Brain microvascular endothelial cell (primary cell): Measurements from ENCODE around the gene ADGRB3.

Experiments used
- DNase-seq: peaks from one replicate; pipeline ENCODE4 v3.0.0-alpha.2; 2020
- H3K27ac ChIP-seq: fragments of 250-450 bp; sonication (Bioruptor Pico); 2 replicates; pipeline ENCODE4 v1.5.1; 2020; ENCODE audit warnings: mild to moderate bottlenecking, moderate library complexity
- H3K27me3 ChIP-seq: fragments of 250-450 bp; sonication (Bioruptor Pico); replicated peaks from 2 replicates; pipeline ENCODE4 v1.5.1; 2020; ENCODE audit warnings: mild to moderate bottlenecking
- H3K36me3 ChIP-seq: fragments of 250-450 bp; sonication (Bioruptor Pico); replicated peaks from 2 replicates; pipeline ENCODE4 v1.5.1; 2020; ENCODE audit warnings: mild to moderate bottlenecking
- H3K4me3 ChIP-seq: 2 replicates; pipeline ENCODE4 v1.5.1; 2011; ENCODE audit warnings: low read depth, mild to moderate bottlenecking, control low read depth, low read length, moderate library complexity
- in situ Hi-C: cut with HindIII; loops from 2 replicates; pipeline ENCODE4 v1.10.0; 2017; ENCODE audit warnings: low sequenced_read_pairs, low pct_ligation_motif_present
- TF ChIP-seq, protein P1 (sequence below): IDR thresholded peaks from 2 replicates; pipeline ENCODE4 v1.5.1; 2011; ENCODE audit warnings: low read depth, mild to moderate bottlenecking, moderate library complexity, low read length, control low read depth, inconsistent platforms; ENCODE audit errors: missing control alignments

Gene ADGRB3

DNA sequence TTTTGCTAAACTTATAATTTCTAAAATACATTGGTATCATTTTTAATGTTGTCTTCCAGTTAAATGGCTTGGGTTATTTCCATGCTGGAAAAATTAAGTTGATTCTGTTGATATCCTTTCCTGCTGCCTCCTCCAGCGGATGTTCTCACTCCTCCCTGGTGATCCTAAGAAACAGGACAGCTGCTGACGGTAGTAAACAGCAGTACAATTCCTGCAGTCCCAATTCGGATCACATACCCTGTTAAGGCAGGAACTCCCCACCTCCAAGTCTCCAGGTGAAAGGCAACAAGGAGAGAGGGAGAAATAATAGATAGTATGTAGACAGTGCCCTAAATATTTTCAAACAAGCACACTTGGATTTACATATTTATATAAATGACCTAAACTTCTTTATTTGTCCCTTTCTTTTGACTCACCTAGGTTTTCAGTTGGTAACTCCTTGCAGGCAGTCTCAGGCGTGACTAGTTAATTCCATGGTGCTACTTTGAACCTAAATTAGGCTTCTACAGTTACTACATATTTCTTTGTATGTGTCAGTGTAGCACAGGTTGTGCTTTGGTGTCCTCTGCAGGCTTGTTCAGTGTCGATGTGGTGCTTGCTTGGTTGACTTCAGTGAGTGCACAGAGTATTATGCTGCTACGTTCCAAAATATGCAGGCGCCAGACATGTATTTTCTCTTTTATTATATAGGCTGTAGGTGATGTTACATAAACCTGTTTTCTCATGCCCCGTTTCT lies 126.0 kb downstream of the ADGRB3 start:
- no peak overlapping the region for H3K27ac ChIP-seq
- H3K27me3 ChIP-seq = no peaks in the 10 kb centered on the region
- H3K4me3 ChIP-seq = no peak overlapping the region
- DNase-seq = no peak
- H3K36me3 ChIP-seq = no peaks in the 10 kb centered on the region
- in situ Hi-C loops = no loop called here
- TF ChIP-seq, protein P1, sequence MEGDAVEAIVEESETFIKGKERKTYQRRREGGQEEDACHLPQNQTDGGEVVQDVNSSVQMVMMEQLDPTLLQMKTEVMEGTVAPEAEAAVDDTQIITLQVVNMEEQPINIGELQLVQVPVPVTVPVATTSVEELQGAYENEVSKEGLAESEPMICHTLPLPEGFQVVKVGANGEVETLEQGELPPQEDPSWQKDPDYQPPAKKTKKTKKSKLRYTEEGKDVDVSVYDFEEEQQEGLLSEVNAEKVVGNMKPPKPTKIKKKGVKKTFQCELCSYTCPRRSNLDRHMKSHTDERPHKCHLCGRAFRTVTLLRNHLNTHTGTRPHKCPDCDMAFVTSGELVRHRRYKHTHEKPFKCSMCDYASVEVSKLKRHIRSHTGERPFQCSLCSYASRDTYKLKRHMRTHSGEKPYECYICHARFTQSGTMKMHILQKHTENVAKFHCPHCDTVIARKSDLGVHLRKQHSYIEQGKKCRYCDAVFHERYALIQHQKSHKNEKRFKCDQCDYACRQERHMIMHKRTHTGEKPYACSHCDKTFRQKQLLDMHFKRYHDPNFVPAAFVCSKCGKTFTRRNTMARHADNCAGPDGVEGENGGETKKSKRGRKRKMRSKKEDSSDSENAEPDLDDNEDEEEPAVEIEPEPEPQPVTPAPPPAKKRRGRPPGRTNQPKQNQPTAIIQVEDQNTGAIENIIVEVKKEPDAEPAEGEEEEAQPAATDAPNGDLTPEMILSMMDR = no peak

DNA sequence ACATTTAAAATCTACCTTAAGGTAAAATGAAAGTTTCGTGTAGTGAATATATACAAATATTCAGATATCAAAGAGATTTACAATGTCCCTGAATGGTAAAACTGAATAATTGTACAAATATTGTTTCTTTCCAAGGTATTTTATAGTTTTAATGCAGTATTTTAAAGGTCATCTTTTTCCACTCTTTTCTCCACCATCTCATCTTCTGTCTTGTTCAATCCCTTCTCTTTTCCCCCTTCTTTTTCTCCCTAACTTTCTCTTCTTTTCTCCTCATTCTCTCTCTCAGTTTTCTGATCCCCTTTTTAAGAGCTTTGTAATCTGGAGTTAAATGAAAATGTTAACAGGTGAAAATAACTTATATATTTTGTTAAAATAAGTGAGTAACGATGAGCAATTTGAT lies 126.9 kb downstream of the ADGRB3 start:
- no peaks in the 10 kb centered on the region for H3K36me3 ChIP-seq
- TF ChIP-seq, protein P1 = no peak
- H3K4me3 ChIP-seq = no peak overlapping the region
- in situ Hi-C loops = no loop called here
- DNase-seq = no peak
- no peaks in the 10 kb centered on the region for H3K27me3 ChIP-seq
- H3K27ac ChIP-seq = no peak overlapping the region

DNA sequence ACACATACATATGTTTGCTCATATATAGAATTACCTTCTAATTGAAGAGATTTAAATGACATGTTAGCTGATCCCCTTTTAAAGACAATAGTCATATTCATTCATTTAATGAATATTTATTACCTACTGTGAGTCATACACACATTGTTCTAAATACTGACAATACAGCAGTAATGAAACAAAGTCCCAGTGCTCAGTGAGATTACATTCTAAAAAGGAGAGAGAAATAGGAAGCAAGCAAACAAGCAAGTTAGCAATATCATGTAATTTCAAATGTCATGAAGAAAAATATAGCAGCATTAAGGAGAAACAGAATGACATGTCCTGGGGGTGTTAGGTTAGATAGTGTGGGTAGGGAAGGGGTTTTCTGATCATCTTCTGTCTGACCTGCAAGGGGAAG lies 136.3 kb downstream of the ADGRB3 start:
- Histone ChIP-seq H3K36me3 (no peaks in the 10 kb centered on the region), H3K4me3 (no peak overlapping the region), H3K27me3 (no peaks in the 10 kb centered on the region), H3K27ac (no peak overlapping the region)
- in situ Hi-C loops = no loop called here
- TF ChIP-seq, protein P1 = no peak
- no peak for DNase-seq

DNA sequence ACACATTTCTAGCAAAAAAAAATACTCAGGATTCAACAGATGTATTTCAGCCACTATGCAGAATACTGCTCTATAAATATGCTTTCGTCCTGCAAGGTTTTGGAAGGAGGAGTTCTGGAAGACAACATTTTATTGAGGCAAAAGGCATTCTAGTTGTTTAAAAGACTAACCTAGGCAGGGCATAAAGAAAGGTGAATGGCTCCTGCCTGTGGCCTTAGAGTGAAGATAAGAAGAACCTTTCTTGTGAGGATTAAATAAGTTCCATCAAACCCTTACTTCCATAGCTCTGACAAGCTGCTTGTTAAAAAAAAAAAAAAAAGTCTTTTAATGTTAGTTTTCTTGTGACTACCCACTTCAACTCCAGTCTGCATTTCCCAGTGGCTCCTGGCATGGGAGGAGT lies 139.8 kb downstream of the ADGRB3 start:
- Histone ChIP-seq H3K27me3 (no peaks in the 10 kb centered on the region), H3K27ac (no peak overlapping the region), H3K36me3 (no peaks in the 10 kb centered on the region), H3K4me3 (no peak overlapping the region)
- DNase-seq = no peak
- TF ChIP-seq, protein P1 = no peak
- in situ Hi-C loops = no loop called here

DNA sequence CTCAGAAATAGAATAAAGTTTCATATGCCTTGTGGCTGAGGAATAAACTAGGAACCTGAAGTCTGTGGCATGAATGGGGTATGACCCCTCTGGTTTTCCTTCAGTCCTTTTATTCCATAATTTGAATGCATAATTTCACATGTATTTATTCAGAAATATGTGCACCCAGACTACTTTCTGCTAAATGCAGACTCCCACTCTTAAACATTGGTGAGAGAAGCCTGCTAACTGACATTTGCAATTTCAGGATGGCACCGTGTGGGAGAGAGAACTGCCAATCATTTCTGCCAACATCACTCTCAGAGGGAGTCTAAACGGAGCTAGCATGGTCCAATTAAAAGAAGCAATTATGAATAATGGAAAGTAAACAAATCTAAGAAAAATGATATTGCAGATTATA lies 141.3 kb downstream of the ADGRB3 start:
- Histone ChIP-seq H3K27me3 (no peaks in the 10 kb centered on the region), H3K27ac (no peak overlapping the region), H3K4me3 (no peak overlapping the region), H3K36me3 (no peaks in the 10 kb centered on the region)
- no peak for DNase-seq
- TF ChIP-seq, protein P1 = no peak
- in situ Hi-C loops = no loop called here

DNA sequence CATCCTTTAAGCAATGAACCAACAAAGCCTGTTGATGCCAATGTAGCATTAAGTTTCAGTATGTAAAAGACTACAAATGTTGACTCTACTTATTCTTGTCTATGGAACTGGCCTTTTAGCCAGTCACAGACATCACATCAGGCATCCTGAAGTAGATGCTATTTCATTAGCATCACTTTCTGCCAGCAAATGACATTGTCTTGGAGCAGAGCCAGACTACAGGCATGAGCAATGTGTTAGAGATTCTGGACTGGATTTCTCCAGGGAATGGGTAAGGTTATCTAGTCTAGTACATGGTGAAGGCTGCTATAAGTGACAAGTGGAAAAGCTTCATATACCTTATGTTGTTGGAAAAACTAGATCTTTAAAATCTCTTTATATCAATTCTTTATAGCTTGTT lies 142.9 kb downstream of the ADGRB3 start:
- TF ChIP-seq, protein P1 = no peak
- DNase-seq = peak; percentile 68
- in situ Hi-C loops = no loop called here
- no peaks in the 10 kb centered on the region for H3K36me3 ChIP-seq
- no peaks in the 10 kb centered on the region for H3K27me3 ChIP-seq
- no peak overlapping the region for H3K27ac ChIP-seq
- H3K4me3 ChIP-seq = no peak overlapping the region
